Measurements from ENCODE around the gene CDX1.
"Not testable (repeated sequence)": the region's sequence is repeated elsewhere in the genome, so short reads cannot be mapped to it uniquely, and the experiment has no call there.

CDX1 gene

GRCh38 chr5:150219861-150220260 lies 53.3 kb downstream of the CDX1 start:
- Histone ChIP-seq H3K27me3 (ENCODE audit: insufficient read depth, low read length) (no peaks in the 10 kb centered on the region), H2AFZ (ENCODE audit: low read depth, low read length) (no peak overlapping the region), H3K4me3 (ENCODE audit: low read length) (no peak overlapping the region), H3K4me1 (ENCODE audit: insufficient read depth, low read length) (peaks cover 7% of the 10 kb centered on the region), H3K9me3 (ENCODE audit: low read length) (no peaks in the 10 kb centered on the region), H3K36me3 (ENCODE audit: insufficient read depth, low read length) (no peaks in the 10 kb centered on the region)

- no peaks in the 10 kb centered on the region for H3K27me3 ChIP-seq (ENCODE audit: insufficient read depth, low read length)
- H3K4me3 ChIP-seq (ENCODE audit: low read length), result no peak overlapping the region
- H3K36me3 ChIP-seq (ENCODE audit: insufficient read depth, low read length), result no peaks in the 10 kb centered on the region
- H3K4me1 ChIP-seq (ENCODE audit: insufficient read depth, low read length), result peaks cover 7% of the 10 kb centered on the region
- no peaks in the 10 kb centered on the region for H3K9me3 ChIP-seq (ENCODE audit: low read length)
- no peak overlapping the region for H2AFZ ChIP-seq (ENCODE audit: low read depth, low read length)
These were observed 54.9 kb downstream of the CDX1 start for GRCh38 chr5:150221471-150221870.

DNA sequence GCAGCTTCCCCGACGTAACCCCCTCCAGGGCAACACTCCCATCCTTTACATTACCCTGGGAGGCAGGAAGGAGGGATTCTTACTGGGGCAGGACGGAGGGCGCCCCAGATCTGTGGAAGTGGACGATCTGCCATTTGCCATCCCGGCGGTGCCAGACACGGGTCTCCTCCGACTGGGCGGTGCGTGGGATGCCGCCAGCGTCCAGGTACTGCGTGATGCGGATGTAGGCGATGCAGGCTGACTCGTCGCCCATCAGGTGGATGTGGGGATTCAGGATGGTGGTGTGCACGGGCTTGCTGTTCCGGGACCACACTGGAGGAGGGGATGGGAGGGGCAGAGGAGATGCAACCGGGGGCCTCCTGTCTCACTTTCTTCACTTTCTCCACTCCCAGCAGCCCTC lies 56.3 kb downstream of the CDX1 start:
- Histone ChIP-seq H3K4me3 (ENCODE audit: low read length) (no peak overlapping the region), H3K27me3 (ENCODE audit: insufficient read depth, low read length) (no peaks in the 10 kb centered on the region), H3K36me3 (ENCODE audit: insufficient read depth, low read length) (no peaks in the 10 kb centered on the region), H2AFZ (ENCODE audit: low read depth, low read length) (no peak overlapping the region), H3K4me1 (ENCODE audit: insufficient read depth, low read length) (peaks cover 7% of the 10 kb centered on the region), H3K9me3 (ENCODE audit: low read length) (no peaks in the 10 kb centered on the region)

- Histone ChIP-seq H3K4me1 (ENCODE audit: insufficient read depth, low read length) (peaks cover 7% of the 10 kb centered on the region), H2AFZ (ENCODE audit: low read depth, low read length) (no peak overlapping the region), H3K27me3 (ENCODE audit: insufficient read depth, low read length) (no peaks in the 10 kb centered on the region), H3K9me3 (ENCODE audit: low read length) (no peaks in the 10 kb centered on the region), H3K4me3 (ENCODE audit: low read length) (no peak overlapping the region), H3K36me3 (ENCODE audit: insufficient read depth, low read length) (no peaks in the 10 kb centered on the region)
These were observed 56.9 kb downstream of the CDX1 start for GRCh38 chr5:150223474-150223873.

DNA sequence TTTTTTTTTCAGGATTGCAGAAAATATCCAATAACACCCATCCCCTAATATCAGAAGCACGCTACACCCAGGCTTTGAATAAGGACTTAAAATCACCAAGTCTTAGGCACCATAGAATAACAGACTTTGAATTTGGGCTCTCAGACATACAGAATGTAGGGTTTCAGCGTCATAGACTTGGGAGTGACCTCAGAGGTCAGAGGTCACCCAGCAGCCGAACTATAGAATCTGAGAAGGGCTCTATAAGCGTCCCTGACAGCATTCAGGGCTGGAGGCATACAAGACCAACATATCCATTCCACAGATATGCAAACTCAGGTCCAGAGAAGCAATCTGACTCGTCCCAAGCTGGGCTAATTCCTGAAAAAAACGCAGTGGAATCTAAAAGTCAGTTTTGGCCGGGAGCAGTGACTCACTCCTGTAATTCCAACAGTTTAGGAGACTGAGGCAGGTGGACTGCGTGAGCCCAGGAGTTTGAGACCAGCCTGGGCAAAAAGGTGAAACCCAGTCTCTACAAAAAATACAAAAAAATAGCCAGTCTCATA lies 58.0 kb downstream of the CDX1 start:
- Histone ChIP-seq H2AFZ (ENCODE audit: low read depth, low read length) (no peak overlapping the region), H3K27me3 (ENCODE audit: insufficient read depth, low read length) (no peaks in the 10 kb centered on the region), H3K4me1 (ENCODE audit: insufficient read depth, low read length) (peaks cover 7% of the 10 kb centered on the region), H3K9me3 (ENCODE audit: low read length) (no peaks in the 10 kb centered on the region), H3K4me3 (ENCODE audit: low read length) (no peak overlapping the region), H3K36me3 (ENCODE audit: insufficient read depth, low read length) (no peaks in the 10 kb centered on the region)

DNA sequence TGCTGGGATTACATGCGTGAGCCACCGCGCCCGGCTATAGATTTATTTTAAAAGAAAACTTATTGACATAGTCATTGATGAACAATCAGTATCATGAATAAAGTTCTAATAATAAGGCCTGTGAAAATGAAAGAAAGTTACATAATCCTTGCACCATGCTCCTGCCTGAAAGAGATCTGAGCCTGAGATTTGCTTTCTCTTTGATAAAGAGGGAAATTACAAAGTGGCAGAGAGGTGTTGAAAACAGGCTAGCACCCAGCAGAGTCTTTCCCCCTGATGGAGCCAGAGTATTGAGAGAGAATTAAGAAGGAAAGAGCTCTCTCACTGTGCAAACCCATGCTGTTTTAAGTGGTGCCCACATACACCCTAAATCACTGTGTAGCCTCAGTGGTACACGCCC lies 60.5 kb downstream of the CDX1 start:
- H3K4me3 ChIP-seq (ENCODE audit: low read length), result no peak overlapping the region
- no peaks in the 10 kb centered on the region for H3K9me3 ChIP-seq (ENCODE audit: low read length)
- no peaks in the 10 kb centered on the region for H3K27me3 ChIP-seq (ENCODE audit: insufficient read depth, low read length)
- H2AFZ ChIP-seq (ENCODE audit: low read depth, low read length), result no peak overlapping the region
- peaks cover 7% of the 10 kb centered on the region for H3K4me1 ChIP-seq (ENCODE audit: insufficient read depth, low read length)
- H3K36me3 ChIP-seq (ENCODE audit: insufficient read depth, low read length), result no peaks in the 10 kb centered on the region

DNA sequence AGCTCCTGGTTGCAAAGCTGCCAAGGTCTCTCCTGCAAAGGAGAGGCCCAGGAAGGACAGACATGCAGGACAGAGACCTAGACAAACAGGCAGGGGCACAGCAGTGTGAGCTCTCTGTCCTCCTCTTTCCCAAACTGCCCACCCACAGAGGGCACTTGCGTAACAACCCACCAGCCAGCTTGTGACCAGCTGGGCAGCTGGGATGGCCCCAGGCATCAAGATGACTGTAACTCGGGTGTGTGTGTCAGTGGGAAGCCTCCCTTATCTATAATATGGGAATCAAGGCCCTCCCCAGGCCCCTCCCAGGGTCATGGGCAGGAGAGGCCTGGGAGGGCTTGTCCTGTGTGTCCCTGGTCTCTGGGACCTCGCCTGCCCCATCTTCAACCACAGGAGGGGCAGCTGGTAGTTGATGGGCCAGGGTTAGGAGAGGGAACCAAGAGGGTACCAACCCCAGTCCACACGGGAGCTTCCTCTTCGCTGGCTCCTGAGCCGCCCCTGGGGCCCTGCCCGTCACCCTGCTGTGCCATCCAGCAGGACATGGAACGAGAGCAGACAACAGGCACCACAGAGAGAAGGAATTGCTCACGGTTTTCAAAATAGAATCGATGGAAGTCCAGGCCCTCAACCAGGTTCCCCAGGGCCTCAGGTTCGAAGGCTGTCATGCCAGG lies 61.2 kb downstream of the CDX1 start:
- Histone ChIP-seq H3K4me3 (ENCODE audit: low read length) (no peak overlapping the region), H2AFZ (ENCODE audit: low read depth, low read length) (no peak overlapping the region), H3K36me3 (ENCODE audit: insufficient read depth, low read length) (no peaks in the 10 kb centered on the region), H3K27me3 (ENCODE audit: insufficient read depth, low read length) (no peaks in the 10 kb centered on the region), H3K4me1 (ENCODE audit: insufficient read depth, low read length) (peaks cover 7% of the 10 kb centered on the region), H3K9me3 (ENCODE audit: low read length) (no peaks in the 10 kb centered on the region)

- Histone ChIP-seq H3K9me3 (ENCODE audit: low read length) (no peaks in the 10 kb centered on the region), H2AFZ (ENCODE audit: low read depth, low read length) (no peak overlapping the region), H3K27me3 (ENCODE audit: insufficient read depth, low read length) (no peaks in the 10 kb centered on the region), H3K4me3 (ENCODE audit: low read length) (no peak overlapping the region), H3K4me1 (ENCODE audit: insufficient read depth, low read length) (peaks cover 2% of the 10 kb centered on the region), H3K36me3 (ENCODE audit: insufficient read depth, low read length) (no peaks in the 10 kb centered on the region)
These were observed 63.0 kb downstream of the CDX1 start for GRCh38 chr5:150229571-150229970.

GRCh38 chr5:150230842-150231241 lies 64.3 kb downstream of the CDX1 start:
- Histone ChIP-seq H3K9me3 (ENCODE audit: low read length) (no peaks in the 10 kb centered on the region), H3K36me3 (ENCODE audit: insufficient read depth, low read length) (no peaks in the 10 kb centered on the region), H3K4me3 (ENCODE audit: low read length) (no peak overlapping the region), H3K4me1 (ENCODE audit: insufficient read depth, low read length) (no peaks in the 10 kb centered on the region), H3K27me3 (ENCODE audit: insufficient read depth, low read length) (no peaks in the 10 kb centered on the region), H2AFZ (ENCODE audit: low read depth, low read length) (no peak overlapping the region)

- not testable (repeated sequence) for H3K36me3 ChIP-seq (ENCODE audit: insufficient read depth, low read length); H3K27me3 ChIP-seq (ENCODE audit: insufficient read depth, low read length); H3K4me1 ChIP-seq (ENCODE audit: insufficient read depth, low read length); H3K4me3 ChIP-seq (ENCODE audit: low read length); H3K9me3 ChIP-seq (ENCODE audit: low read length); H2AFZ ChIP-seq (ENCODE audit: low read depth, low read length)
These were observed 67.1 kb downstream of the CDX1 start for GRCh38 chr5:150233706-150234105.

Data from neuron (in vitro differentiated cells).